ENCODE results near the gene DIDO1.
A peak's percentile ranks its signal among the peaks of the same experiment; 100 is the strongest.

Gene DIDO1

GRCh38 chr20:62953839-62954703, 27.8 kb upstream of the DIDO1 start:
- ChIA-PET CTCF (interaction anchor here (0.7 to 6.9 kb wide), 15 partner anchors 11 to 270 kb away, joined by 3 to 33 read pairs (median 6); partner anchors contain the start of gene GID8), POLR2A (interaction anchor here (1.1 to 1.7 kb wide), 7 partner anchors 16 to 55 kb away, joined by 3 to 8 read pairs (median 4); partner anchors contain the start of gene GID8)
- TF ChIP-seq, protein P1, sequence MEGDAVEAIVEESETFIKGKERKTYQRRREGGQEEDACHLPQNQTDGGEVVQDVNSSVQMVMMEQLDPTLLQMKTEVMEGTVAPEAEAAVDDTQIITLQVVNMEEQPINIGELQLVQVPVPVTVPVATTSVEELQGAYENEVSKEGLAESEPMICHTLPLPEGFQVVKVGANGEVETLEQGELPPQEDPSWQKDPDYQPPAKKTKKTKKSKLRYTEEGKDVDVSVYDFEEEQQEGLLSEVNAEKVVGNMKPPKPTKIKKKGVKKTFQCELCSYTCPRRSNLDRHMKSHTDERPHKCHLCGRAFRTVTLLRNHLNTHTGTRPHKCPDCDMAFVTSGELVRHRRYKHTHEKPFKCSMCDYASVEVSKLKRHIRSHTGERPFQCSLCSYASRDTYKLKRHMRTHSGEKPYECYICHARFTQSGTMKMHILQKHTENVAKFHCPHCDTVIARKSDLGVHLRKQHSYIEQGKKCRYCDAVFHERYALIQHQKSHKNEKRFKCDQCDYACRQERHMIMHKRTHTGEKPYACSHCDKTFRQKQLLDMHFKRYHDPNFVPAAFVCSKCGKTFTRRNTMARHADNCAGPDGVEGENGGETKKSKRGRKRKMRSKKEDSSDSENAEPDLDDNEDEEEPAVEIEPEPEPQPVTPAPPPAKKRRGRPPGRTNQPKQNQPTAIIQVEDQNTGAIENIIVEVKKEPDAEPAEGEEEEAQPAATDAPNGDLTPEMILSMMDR (IDR thresholded peaks at IDR 0.05; ENCODE audit: control extremely low read depth, extremely low read depth, low read depth, missing control alignments) = no peak
- peak; percentile 92 for DNase-seq (ENCODE audit: extremely low spot score)

GRCh38 chr20:62952968-62953838, 26.9 kb upstream of the DIDO1 start:
- TF ChIP-seq, protein P1 (IDR thresholded peaks at IDR 0.05; ENCODE audit: control extremely low read depth, extremely low read depth, low read depth, missing control alignments) = no peak
- ChIA-PET POLR2A (interaction anchor here (0.6 to 1.7 kb wide), 8 partner anchors 10 to 59 kb away, joined by 3 to 8 read pairs (median 4); partner anchors contain the start of gene GID8), CTCF (interaction anchor here (0.9 to 6.9 kb wide), 13 partner anchors 11 to 227 kb away, joined by 3 to 33 read pairs (median 7); partner anchors contain the start of gene GID8)
- no peak for DNase-seq (ENCODE audit: extremely low spot score)

DNA sequence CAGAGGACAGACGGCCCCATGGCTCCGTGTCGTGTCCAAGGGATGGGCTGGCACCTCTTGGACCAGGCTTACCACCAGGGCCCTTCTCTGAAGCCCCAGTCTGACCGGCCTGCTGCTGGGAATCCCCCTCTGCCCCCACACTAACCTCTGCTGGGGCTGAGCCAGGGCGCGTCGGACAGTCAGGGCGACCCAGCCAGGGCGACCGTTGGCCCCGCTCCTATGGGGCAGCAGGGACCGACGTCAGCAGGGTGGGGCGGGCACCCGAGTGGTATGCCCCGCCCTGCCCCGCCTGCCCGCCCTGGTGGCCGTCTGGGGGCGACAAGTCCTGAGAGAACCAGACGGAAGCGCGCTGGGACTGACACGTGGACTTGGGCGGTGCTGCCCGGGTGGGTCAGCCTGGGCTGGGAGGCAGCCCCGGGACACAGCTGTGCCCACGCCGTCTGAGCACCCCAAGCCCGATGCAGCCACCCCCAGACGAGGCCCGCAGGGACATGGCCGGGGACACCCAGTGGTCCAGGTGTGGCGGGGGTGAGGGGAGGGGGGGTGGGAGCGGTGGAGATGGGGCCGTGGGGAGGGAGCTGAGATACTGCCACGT, 26.2 kb upstream of the DIDO1 start, which contains the start of gene SLC17A9:
SLC17A9 (plus strand) TSS at position 337 of the 595 bp plus-strand sequence; CDS start at position 459, 122 bp downstream.
- ChIA-PET CTCF (interaction anchor here (0.9 to 6.9 kb wide), 7 partner anchors 17 to 57 kb away, joined by 3 to 33 read pairs (median 17); no protein-coding TSS in a partner anchor), POLR2A (interaction anchor here (0.6 to 1.4 kb wide), 3 partner anchors 9 to 60 kb away, joined by 3 to 4 read pairs (median 4); partner anchors contain the start of gene GID8)
- peak; percentile 92 for DNase-seq (ENCODE audit: extremely low spot score)
- TF ChIP-seq, protein P1 (IDR thresholded peaks at IDR 0.05; ENCODE audit: control extremely low read depth, extremely low read depth, low read depth, missing control alignments) = peak; percentile 42

DNA sequence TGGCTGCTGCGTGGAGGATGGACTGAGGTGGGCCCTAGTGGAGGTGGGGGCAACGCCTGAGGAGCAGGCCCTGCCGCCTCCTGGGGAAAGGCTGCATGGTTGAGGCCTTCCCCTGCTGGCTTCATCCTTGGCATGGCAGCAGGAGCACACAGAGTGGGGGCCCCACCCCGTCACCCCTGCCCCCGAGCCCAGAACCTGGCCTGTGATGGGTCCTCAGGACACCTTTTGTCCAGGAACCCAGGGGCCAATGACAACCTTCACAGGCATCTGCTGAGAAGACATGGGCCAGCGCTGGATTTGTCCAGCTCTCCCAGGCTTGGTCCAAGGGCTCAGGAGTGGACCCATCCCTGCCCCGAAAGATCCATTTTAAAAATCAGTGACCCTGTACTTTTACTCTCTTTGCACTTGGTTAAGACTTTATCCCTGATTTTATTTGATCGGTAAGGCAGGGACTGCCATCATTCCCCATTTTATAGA, 25.6 kb upstream of the DIDO1 start:
- CTCF ChIA-PET = interaction anchor here (3.5 to 6.9 kb wide), 2 partner anchors 21 to 58 kb away, joined by 31 to 33 read pairs; no protein-coding TSS in a partner anchor
- TF ChIP-seq, protein P1 (IDR thresholded peaks at IDR 0.05; ENCODE audit: control extremely low read depth, extremely low read depth, low read depth, missing control alignments) = no peak
- POLR2A ChIA-PET = no interaction called here
- no peak for DNase-seq (ENCODE audit: extremely low spot score)

DNA sequence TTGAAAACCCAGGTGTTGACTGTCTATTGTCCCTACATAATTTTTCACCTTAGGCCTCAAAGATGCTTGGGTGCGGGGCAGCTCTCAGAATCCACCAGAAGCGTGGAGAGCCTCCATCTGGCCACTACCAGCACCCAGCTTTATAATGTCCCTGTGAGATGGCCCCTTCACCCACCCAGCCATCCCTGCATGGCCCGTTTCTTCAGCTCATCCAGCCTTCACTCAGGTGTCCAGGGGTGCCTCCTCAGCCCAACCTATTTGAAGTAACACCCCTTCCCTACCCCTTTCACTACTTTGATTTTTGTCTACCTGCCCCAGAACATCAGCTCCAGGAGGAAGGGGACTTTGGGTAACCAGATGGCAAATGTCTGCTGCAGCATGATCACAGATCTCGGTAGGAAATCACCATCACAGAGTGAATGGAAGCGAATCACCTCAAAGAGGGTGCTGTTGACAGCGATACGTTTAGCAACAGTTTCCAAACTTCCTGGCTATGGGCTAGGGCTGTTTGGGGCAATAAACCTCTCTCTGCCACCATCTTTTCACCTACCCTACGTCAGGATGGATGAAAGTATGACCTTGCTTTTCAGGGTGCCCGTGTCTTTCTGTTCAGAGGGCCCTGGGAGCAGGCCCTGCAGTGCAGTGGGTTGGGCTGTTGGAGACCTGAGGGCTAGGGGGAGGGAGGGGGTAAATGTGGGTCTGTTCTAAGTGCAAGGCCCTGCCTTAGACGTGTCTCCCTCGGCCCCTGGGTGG, 25.0 kb upstream of the DIDO1 start:
- CTCF ChIA-PET = interaction anchor here (6.9 kb wide), 1 partner anchor 58 kb away, joined by 33 read pairs; no protein-coding TSS in a partner anchor
- POLR2A ChIA-PET = no interaction called here
- TF ChIP-seq, protein P1 (IDR thresholded peaks at IDR 0.05; ENCODE audit: control extremely low read depth, extremely low read depth, low read depth, missing control alignments) = no peak
- no peak for DNase-seq (ENCODE audit: extremely low spot score)
